AG20443 (cell line): ENCODE measurements around the gene LRRC8A.
"Not testable (repeated sequence)": the region's sequence is repeated elsewhere in the genome, so short reads cannot be mapped to it uniquely, and the experiment has no call there.

Experiments
- DNase-seq: peaks from one replicate; pipeline ENCODE4 v3.0.0; 2012; ENCODE audit warnings: low spot score, mixed read lengths

Gene LRRC8A

GRCh38 chr9:128921881-128922763 lies 40.2 kb downstream of the LRRC8A start:
- DNase-seq: peak; percentile 61

GRCh38 chr9:128923493-128923883 lies 41.6 kb downstream of the LRRC8A start:
- DNase-seq: no peak

- DNase-seq: peak; percentile 69
These were observed 45.9 kb downstream of the LRRC8A start for GRCh38 chr9:128927731-128928411.

GRCh38 chr9:128928624-128929023 lies 46.7 kb downstream of the LRRC8A start:
- no peak for DNase-seq

GRCh38 chr9:128929560-128929959 lies 47.6 kb downstream of the LRRC8A start:
- no peak for DNase-seq

GRCh38 chr9:128933731-128934130 lies 51.8 kb downstream of the LRRC8A start:
- no peak for DNase-seq

- no peak for DNase-seq
These were observed 54.4 kb downstream of the LRRC8A start for GRCh38 chr9:128936171-128936865.

- DNase-seq: no peak
These were observed 55.6 kb downstream of the LRRC8A start for GRCh38 chr9:128937310-128938165.

GRCh38 chr9:128940271-128940921 lies 58.5 kb downstream of the LRRC8A start:
- DNase-seq: no peak

- no peak for DNase-seq
These were observed 59.2 kb downstream of the LRRC8A start for GRCh38 chr9:128940946-128941755.

GRCh38 chr9:128943832-128944620 lies 62.1 kb downstream of the LRRC8A start:
- no peak for DNase-seq

- DNase-seq: not testable (repeated sequence)
These were observed 63.0 kb downstream of the LRRC8A start for GRCh38 chr9:128944966-128945365.

- DNase-seq: no peak
These were observed 64.0 kb downstream of the LRRC8A start for GRCh38 chr9:128945798-128946501.

GRCh38 chr9:128946571-128947276 lies 64.8 kb downstream of the LRRC8A start:
- peak; percentile 65 for DNase-seq

GRCh38 chr9:128947277-128947526 lies 65.3 kb downstream of the LRRC8A start:
- DNase-seq: no peak

- DNase-seq: peak; percentile 100
These were observed 65.8 kb downstream of the LRRC8A start, which contains the start of the genes DOLK and NUP188 for GRCh38 chr9:128947527-128948301. TSS of gene DOLK (minus strand) at chr9:128947603. CDS start at chr9:128947303, 300 bp downstream. TSS of gene NUP188 (plus strand) at chr9:128947699. CDS start at chr9:128947720, 21 bp downstream.

- DNase-seq: not testable (repeated sequence)
These were observed 79.5 kb downstream of the LRRC8A start for GRCh38 chr9:128961403-128961802.
